Measurements from ENCODE around the gene CCL27.

- TF ChIP-seq CTCF (IDR thresholded peaks at IDR 0.05): no peak
- TF ChIP-seq POLR2AphosphoS5 (IDR thresholded peaks at IDR 0.05; ENCODE audit: insufficient read depth in 1 of 2, low read depth in 1 of 2): no peak
These were observed 37.3 kb downstream of the CCL27 start for GRCh38 chr9:34625186-34625486.

Measured in vagina (tissue), 2 donors.